Activated CD8-positive, alpha-beta T cell treated with anti-CD3 and anti-CD28 coated beads for 36 hours (primary cell): ENCODE measurements around the gene HSPA12A. TPM values are rescaled to one million over a fixed set of nuclear protein-coding genes. Genes with fewer than 3 reads are reported as not detected.

Experiments
- ATAC-seq: fragments of 200-7000 bp; cut with Tn5 transposase; one replicate; pipeline ENCODE4 v1.10.0; 2021; ENCODE audit warnings: mild to moderate bottlenecking, moderate library complexity
- CTCF ChIA-PET: fragments of 350-600 bp; sonication (Branson Sonifier 250); formaldehyde crosslinking; loops from one replicate; lab custom pipeline; 2021; ENCODE audit warnings: antibody characterized with exemption; lab: Charles Lee
- POLR2A ChIA-PET: fragments of 350-600 bp; sonication (Branson Sonifier 250); formaldehyde crosslinking; loops from one replicate; lab custom pipeline; 2021; ENCODE audit warnings: antibody characterized with exemption; lab: Charles Lee
- DNase-seq: peaks from one replicate; pipeline ENCODE4 v3.0.0-alpha.2; 2020
- H3K27ac Mint-ChIP-seq: one replicate; pipeline ENCODE4 v1.8.0; 2021; ENCODE audit warnings: mild to moderate bottlenecking, mixed read lengths
- H3K27me3 Mint-ChIP-seq: one replicate; pipeline ENCODE4 v1.8.0; 2021; ENCODE audit warnings: mixed read lengths
- H3K36me3 Mint-ChIP-seq: one replicate; pipeline ENCODE4 v1.8.0; 2021; ENCODE audit warnings: low read depth, mixed read lengths
- H3K4me1 Mint-ChIP-seq: one replicate; pipeline ENCODE4 v1.8.0; 2021; ENCODE audit warnings: low read depth, mixed read lengths
- H3K4me3 Mint-ChIP-seq: one replicate; pipeline ENCODE4 v1.8.0; 2021; ENCODE audit warnings: mild to moderate bottlenecking, moderate library complexity, mixed read lengths
- H3K9me3 Mint-ChIP-seq: one replicate; pipeline ENCODE4 v1.8.0; 2021; ENCODE audit warnings: mixed read lengths
- CTCF ChIP-seq: fragments of 200-600 bp; IDR thresholded peaks from one replicate; pipeline ENCODE4 v1.8.0; 2022; ENCODE audit warnings: antibody characterized with exemption, mild to moderate bottlenecking
- intact Hi-C: fragments of 100-400 bp; cut with micrococcal nuclease; formaldehyde crosslinking; loops from one replicate; pipeline ENCODE4 v1.10.0; 2022
- total RNA-seq, 2 experiments: library from RNA; stranded (reverse); gene quantifications; one replicate each; pipeline ENCODE4 v1.2.3, GENCODE V29; 2021

HSPA12A gene
- total RNA-seq, 2 experiments from 2014 or later: 0.07 TPM; not detected in 1

DNA sequence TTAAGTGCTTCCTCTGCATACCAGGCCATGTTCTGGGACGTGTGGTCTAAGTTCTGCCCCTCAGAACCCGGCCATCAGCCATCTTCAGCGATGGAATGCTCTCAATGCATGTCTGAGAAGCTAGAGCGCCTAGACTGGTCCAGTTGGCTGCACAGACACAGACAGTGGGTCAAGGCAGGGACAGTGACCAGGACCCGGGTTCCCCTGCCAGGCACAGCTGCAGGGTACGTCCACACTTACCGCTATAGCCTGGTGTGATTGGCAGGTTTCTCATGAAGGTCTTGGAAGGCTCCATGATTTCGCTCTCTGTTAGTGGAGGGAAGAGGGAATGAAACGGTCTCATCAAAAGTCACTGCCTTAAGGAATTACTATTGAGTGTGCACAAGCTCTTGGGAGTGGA, 74.3 kb downstream of the HSPA12A start:
- POLR2A ChIA-PET: no interaction called here

DNA sequence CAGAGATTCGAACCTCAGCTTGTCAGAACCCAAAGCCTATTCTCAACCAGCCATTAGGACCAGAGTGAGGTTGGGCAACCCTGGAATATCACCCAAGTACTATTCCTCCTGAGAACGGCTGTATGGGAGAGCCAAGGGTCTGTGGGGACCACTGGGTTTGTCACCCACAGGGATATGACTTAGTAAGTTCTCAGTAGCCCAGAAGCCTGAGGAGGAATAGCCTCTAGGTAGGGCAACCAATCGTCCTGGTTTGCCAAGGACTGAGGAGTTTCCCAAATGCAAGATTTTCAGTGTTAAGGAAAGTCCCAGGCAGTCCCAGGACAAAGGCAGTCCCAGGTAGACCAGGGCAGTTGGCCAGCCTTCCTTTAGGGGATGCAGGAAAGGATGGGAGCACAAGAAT, 74.9 kb downstream of the HSPA12A start:
- DNase-seq: no peak
- Mint-ChIP-seq H3K27me3 (peaks cover 23% of the 10 kb centered on the region), H3K4me1 (no peaks in the 10 kb centered on the region), H3K36me3 (no peaks in the 10 kb centered on the region), H3K27ac (no peak overlapping the region), H3K4me3 (no peak overlapping the region), H3K9me3 (peaks cover 2% of the 10 kb centered on the region)
- intact Hi-C loops: no loop called here
- ChIA-PET POLR2A (no interaction called here), CTCF (no interaction called here)
- ATAC-seq: no peak
- TF ChIP-seq CTCF: no peak

More for the DNA sequence above, 74.3 kb downstream of the HSPA12A start:
- ATAC-seq (no peak), DNase-seq (no peak)
- no peak for TF ChIP-seq CTCF
- CTCF ChIA-PET: no interaction called here
- intact Hi-C loops: no loop called here
- no peak overlapping the region for H3K4me3 Mint-ChIP-seq
- no peaks in the 10 kb centered on the region for H3K4me1 Mint-ChIP-seq
- peaks cover 2% of the 10 kb centered on the region for H3K9me3 Mint-ChIP-seq
- no peaks in the 10 kb centered on the region for H3K36me3 Mint-ChIP-seq
- H3K27me3 Mint-ChIP-seq: peaks cover 23% of the 10 kb centered on the region
- no peak overlapping the region for H3K27ac Mint-ChIP-seq

DNA sequence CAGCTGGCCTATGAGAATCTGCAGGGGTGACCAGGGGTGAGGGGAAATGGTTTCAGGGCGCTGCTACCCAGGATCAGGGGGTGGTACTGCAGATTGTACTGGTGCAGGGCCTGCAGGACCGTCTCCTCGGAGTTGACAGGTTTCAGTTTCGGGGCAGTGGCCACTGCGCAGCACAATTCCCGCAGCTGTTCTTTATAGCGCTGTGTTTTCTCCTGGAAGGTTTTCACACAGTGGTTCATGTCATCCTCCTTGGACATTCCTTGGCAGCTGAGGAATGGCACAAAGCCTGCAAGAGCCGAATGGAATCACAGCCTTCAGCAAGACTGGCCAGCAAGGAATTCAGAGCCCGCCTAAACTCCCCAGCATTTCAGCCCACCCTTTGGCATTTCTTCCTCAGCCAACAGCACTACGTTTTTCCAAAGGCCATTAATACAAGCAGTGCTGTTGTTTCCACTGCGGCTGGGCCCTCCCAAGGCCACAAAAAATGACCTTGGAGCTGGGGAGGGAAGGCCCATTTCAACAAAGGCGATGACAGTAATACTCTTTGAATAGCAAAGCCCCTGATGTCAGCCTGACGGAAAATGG, 76.7 kb downstream of the HSPA12A start:
- ChIA-PET CTCF (no interaction called here), POLR2A (no interaction called here)
- Mint-ChIP-seq H3K4me1 (no peaks in the 10 kb centered on the region), H3K27ac (no peak overlapping the region), H3K27me3 (peaks cover 18% of the 10 kb centered on the region), H3K36me3 (no peaks in the 10 kb centered on the region), H3K9me3 (peaks cover 2% of the 10 kb centered on the region), H3K4me3 (no peak overlapping the region)
- ATAC-seq (no peak), DNase-seq (no peak)
- no peak for TF ChIP-seq CTCF
- intact Hi-C loops: no loop called here

DNA sequence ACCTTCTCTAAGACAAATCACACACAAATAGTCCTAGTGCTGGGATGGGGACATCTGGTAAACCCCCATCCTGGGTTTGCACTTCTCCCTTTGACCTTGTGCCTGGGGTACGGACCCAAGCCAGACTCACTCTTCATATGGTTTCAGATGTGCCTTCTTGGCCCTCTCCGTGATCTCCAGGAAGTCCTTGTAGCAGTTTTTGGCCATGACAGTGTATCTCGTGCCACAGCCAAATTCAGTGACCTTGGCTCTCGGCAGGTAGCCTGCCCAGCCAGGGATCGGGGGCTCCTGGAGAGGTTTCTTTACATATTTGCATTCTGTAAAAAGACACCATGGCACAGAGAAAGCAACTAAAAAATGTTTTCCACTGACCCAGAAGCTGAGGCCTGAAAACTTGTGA, 77.7 kb downstream of the HSPA12A start:
- no peak for ATAC-seq
- ChIA-PET CTCF (no interaction called here), POLR2A (no interaction called here)
- H3K36me3 Mint-ChIP-seq: no peaks in the 10 kb centered on the region
- no peak overlapping the region for H3K27ac Mint-ChIP-seq
- H3K27me3 Mint-ChIP-seq: peaks cover 14% of the 10 kb centered on the region
- H3K4me1 Mint-ChIP-seq: no peaks in the 10 kb centered on the region
- no peak for TF ChIP-seq CTCF
- peaks cover 2% of the 10 kb centered on the region for H3K9me3 Mint-ChIP-seq
- intact Hi-C loops: no loop called here
- no peak overlapping the region for H3K4me3 Mint-ChIP-seq
- no peak for DNase-seq

GRCh38 chr10:116663342-116663741, 79.0 kb downstream of the HSPA12A start:
- ChIA-PET CTCF (interaction anchor here (1.0 kb wide), 1 partner anchor 8 kb away, joined by 3 read pairs; no protein-coding TSS in a partner anchor), POLR2A (no interaction called here)
- no peak for ATAC-seq
- Mint-ChIP-seq H3K4me3 (no peak overlapping the region), H3K9me3 (peaks cover 2% of the 10 kb centered on the region), H3K27me3 (peaks cover 7% of the 10 kb centered on the region), H3K4me1 (no peaks in the 10 kb centered on the region), H3K36me3 (no peaks in the 10 kb centered on the region), H3K27ac (no peak overlapping the region)
- no peak for DNase-seq
- TF ChIP-seq CTCF: no peak
- intact Hi-C loops: no loop called here
